GM13976 (cell line): ENCODE results near the gene CHD2.
"Not testable (repeated sequence)": the region's sequence is repeated elsewhere in the genome, so short reads cannot be mapped to it uniquely, and the experiment has no call there.

Experiments
- DNase-seq: peaks from one replicate; pipeline ENCODE4 v3.0.0; 2012; ENCODE audit warnings: low spot score
- in situ Hi-C: fragments of 300-500 bp; cut with MboI; formaldehyde crosslinking; loops from one replicate; pipeline ENCODE4 v1.12.0; 2022; ENCODE audit warnings: low sequenced_read_pairs, mixed read lengths, inconsistent platforms; ENCODE audit not compliant: unreplicated experiment
- TF ChIP-seq, protein P1 (sequence below): IDR thresholded peaks from 2 replicates; pipeline ENCODE4 v1.5.1; 2012; ENCODE audit warnings: borderline replicate concordance, mild to moderate bottlenecking; ENCODE audit not compliant: insufficient read depth; ENCODE audit errors: extremely low read depth, missing control alignments, control extremely low read depth

Gene CHD2

DNA sequence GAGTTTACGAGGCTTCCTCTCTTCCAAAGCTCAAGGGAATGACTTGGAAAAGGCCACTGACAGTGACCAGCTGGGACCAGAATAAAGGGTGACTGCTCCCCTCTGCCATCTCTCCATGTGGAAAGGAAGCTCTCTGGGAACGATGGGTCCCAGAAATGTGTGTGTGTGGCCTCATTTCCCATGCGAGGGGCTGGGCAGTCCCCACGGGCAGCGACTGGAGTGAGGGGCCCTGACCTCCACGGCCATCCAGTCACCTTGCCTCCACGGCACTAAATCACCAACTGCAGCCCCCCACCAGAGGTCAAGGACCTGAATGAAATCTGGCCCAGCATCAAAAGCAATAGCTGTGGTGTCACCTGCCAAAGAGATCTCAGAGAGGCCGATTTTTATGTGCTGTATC lies 159.3 kb downstream of the CHD2 start:
- TF ChIP-seq, protein P1, sequence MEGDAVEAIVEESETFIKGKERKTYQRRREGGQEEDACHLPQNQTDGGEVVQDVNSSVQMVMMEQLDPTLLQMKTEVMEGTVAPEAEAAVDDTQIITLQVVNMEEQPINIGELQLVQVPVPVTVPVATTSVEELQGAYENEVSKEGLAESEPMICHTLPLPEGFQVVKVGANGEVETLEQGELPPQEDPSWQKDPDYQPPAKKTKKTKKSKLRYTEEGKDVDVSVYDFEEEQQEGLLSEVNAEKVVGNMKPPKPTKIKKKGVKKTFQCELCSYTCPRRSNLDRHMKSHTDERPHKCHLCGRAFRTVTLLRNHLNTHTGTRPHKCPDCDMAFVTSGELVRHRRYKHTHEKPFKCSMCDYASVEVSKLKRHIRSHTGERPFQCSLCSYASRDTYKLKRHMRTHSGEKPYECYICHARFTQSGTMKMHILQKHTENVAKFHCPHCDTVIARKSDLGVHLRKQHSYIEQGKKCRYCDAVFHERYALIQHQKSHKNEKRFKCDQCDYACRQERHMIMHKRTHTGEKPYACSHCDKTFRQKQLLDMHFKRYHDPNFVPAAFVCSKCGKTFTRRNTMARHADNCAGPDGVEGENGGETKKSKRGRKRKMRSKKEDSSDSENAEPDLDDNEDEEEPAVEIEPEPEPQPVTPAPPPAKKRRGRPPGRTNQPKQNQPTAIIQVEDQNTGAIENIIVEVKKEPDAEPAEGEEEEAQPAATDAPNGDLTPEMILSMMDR = no peak
- in situ Hi-C loops = no loop called here
- DNase-seq = no peak

- DNase-seq = no peak
- TF ChIP-seq, protein P1 = no peak
- in situ Hi-C loops = no loop called here
Measured at GRCh38 chr15:93060336-93061248, 160.5 kb downstream of the CHD2 start.

- DNase-seq, in situ Hi-C loops: not testable (repeated sequence)
Measured at GRCh38 chr15:93062628-93063261, 162.6 kb downstream of the CHD2 start.

- DNase-seq = no peak
- TF ChIP-seq, protein P1 = no peak
- in situ Hi-C loops = no loop called here
Measured at GRCh38 chr15:93063262-93063671, 163.1 kb downstream of the CHD2 start.

DNA sequence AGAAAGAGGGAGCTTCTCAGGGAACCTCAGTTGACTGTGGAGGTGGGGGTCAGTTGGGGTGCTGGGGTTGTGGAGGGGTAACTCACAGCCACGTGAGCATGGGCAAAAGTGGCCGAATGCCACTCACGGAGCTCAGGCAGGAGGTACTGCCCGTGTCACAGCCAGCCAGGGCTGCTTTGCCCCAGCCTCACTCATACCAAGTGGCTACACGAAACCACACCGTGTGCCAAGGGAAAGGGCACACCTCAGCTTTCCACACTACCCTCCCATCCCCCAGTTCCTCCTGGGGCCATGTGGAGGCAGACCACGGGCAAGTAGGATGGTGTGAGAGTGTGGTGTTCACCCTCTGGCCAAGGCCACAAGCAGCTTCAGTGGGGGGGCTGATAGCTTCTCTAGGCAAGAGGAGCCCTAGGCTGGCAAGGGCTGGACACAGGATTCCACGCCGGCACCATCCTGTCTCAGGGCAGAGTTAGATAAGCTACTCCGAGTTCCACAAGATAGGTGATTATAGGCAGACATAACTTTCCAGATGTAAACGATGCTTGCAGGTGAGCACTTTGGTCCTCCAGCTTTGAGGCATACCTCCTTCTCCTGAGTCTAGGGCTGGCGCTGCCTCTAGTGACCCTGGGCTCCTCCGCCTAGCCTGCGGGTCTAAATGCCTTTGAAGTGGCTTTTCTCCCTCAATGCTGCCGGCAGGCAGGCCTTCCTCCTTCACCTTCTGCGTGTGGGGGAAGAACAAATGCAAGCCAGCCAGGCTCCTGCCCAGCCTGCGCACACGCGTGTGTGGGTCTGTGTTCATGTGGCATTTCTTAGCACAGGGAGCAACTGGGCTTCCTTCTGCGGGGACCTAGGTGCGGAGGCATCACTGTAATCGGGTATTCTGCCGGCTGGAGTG lies 163.9 kb downstream of the CHD2 start:
- in situ Hi-C loops = no loop called here
- DNase-seq = no peak
- TF ChIP-seq, protein P1 = no peak

DNA sequence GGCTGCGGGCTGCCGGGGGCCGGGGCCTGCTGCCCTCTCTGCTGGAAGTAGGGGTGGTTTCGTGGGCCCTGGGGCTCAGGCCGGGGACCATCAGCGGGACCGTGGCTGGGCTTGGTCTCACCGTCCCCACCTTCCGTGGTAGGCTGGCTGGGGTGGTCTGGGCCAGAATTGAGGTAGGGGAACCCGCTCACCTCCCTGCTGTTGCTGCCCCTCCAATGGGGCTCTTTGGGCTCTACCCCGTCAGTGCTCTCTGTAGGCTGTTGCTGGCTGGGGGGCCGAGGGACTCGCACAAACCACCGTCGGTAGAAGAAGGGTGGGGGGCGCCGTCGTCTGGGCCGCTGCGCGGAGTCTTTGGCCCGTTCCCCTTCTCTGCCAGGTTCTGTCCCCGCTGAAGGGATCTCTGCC lies 165.5 kb downstream of the CHD2 start:
- in situ Hi-C loops = no loop called here

More for the DNA sequence above, 165.5 kb downstream of the CHD2 start:
- DNase-seq = no peak
- TF ChIP-seq, protein P1 = no peak
